Keratinocyte (primary cell): Measurements from ENCODE around the gene SPC24. TPM values are rescaled to one million over a fixed set of nuclear protein-coding genes. Genes with fewer than 3 reads are reported as not detected.
"Not testable (repeated sequence)": the region's sequence is repeated elsewhere in the genome, so short reads cannot be mapped to it uniquely, and the experiment has no call there.

Experiments used
- DNase-seq: peaks from one replicate; pipeline ENCODE4 v3.0.0-alpha.2; 2011; ENCODE audit warnings: low read depth, missing footprints, low spot score
- FAIRE-seq: peaks from 2 replicates; lab custom pipeline; 2011; peaks lifted over from hg19 to GRCh38; lab: Jason Lieb, UNC
- H2AFZ ChIP-seq: 2 replicates; pipeline ENCODE4 v1.6.0; 2012; ENCODE audit warnings: low read length, control low read depth, inconsistent platforms; ENCODE audit not compliant: control insufficient read depth
- H3K27ac ChIP-seq: 2 replicates; pipeline ENCODE4 v1.5.1; 2011; ENCODE audit warnings: low read length; ENCODE audit not compliant: control insufficient read depth, insufficient read depth
- H3K27me3 ChIP-seq: 3 replicates; pipeline ENCODE4 v1.6.0; 2011; ENCODE audit warnings: low read length; ENCODE audit not compliant: control insufficient read depth, insufficient read depth; ENCODE audit errors: extremely low read depth
- H3K36me3 ChIP-seq, 2 experiments: 2 replicates in 1 of 2; 3 replicates in 1 of 2; pipeline ENCODE4 v1.5.1; 2011; ENCODE audit warnings: low read length in 2 of 2, mild to moderate bottlenecking in 1 of 2; ENCODE audit not compliant: control insufficient read depth in 2 of 2, insufficient read depth in 2 of 2; ENCODE audit errors: extremely low read depth in 1 of 2
- H3K4me1 ChIP-seq: 3 replicates; pipeline ENCODE4 v1.5.1; 2011; ENCODE audit warnings: low read length; ENCODE audit not compliant: control insufficient read depth, insufficient read depth; ENCODE audit errors: extremely low read depth
- H3K4me2 ChIP-seq: 3 replicates; pipeline ENCODE4 v1.6.0; 2011; ENCODE audit warnings: low read depth, low read length; ENCODE audit not compliant: control insufficient read depth, insufficient read depth; ENCODE audit errors: extremely low read depth
- H3K4me3 ChIP-seq, 3 experiments: fragments of 200-600 bp in 1 of 3; sonication (generic) in 1 of 3; 2 replicates in 2 of 3; 3 replicates in 1 of 3; pipeline ENCODE4 v1.5.1; 2011 to 2016; ENCODE audit warnings: low read length in 3 of 3, mild to moderate bottlenecking in 3 of 3, control low read depth in 2 of 3, inconsistent platforms in 1 of 3, low read depth in 1 of 3, mixed read lengths in 1 of 3, mixed run types in 1 of 3, moderate library complexity in 1 of 3; ENCODE audit not compliant: control insufficient read depth in 2 of 3, insufficient read depth in 2 of 3; ENCODE audit errors: extremely low read depth in 1 of 3
- H3K79me2 ChIP-seq: 2 replicates; pipeline ENCODE4 v1.6.0; 2012; ENCODE audit warnings: low read length; ENCODE audit not compliant: control insufficient read depth, insufficient read depth
- H3K9ac ChIP-seq: 3 replicates; pipeline ENCODE4 v1.6.0; 2011; ENCODE audit warnings: low read length; ENCODE audit not compliant: control insufficient read depth, insufficient read depth; ENCODE audit errors: extremely low read depth
- H3K9me1 ChIP-seq: 3 replicates; pipeline ENCODE4 v1.6.0; 2011; ENCODE audit warnings: low read length; ENCODE audit not compliant: control insufficient read depth, insufficient read depth; ENCODE audit errors: extremely low read depth
- H3K9me3 ChIP-seq: 2 replicates; pipeline ENCODE4 v1.5.1; 2012; ENCODE audit warnings: low read depth, low read length; ENCODE audit not compliant: control insufficient read depth
- H4K20me1 ChIP-seq: 3 replicates; pipeline ENCODE4 v1.6.0; 2011; ENCODE audit warnings: low read length; ENCODE audit not compliant: control insufficient read depth, insufficient read depth; ENCODE audit errors: extremely low read depth
- CTCF ChIP-seq, 3 experiments: IDR thresholded peaks in 1 of 3; conservative IDR thresholded peaks in 1 of 3; optimal IDR thresholded peaks in 1 of 3; 2 replicates in 2 of 3; 3 replicates in 1 of 3; pipeline versions ENCODE3 to v1.5.1; 2011; ENCODE audit warnings: low read length in 3 of 3, mild to moderate bottlenecking in 3 of 3, moderate library complexity in 2 of 3, control low read depth in 1 of 3, inconsistent platforms in 1 of 3; ENCODE audit not compliant: insufficient read depth in 2 of 3; ENCODE audit errors: extremely low read depth in 1 of 3
- EZH2 ChIP-seq: IDR thresholded peaks from one replicate; pipeline ENCODE4 v1.6.1; 2012; ENCODE audit warnings: inconsistent platforms, mild to moderate bottlenecking, low read length, moderate library complexity
- dilution Hi-C: fragments of 300-500 bp; cut with MboI; formaldehyde crosslinking; loops from one replicate; pipeline ENCODE4 v1.7.0; 2020; ENCODE audit warnings: low sequenced_read_pairs; ENCODE audit not compliant: extremely low pct_ligation_motif_present
- polyA plus RNA-seq, 5 experiments: library from polyadenylated mRNA; depleted of rRNA in 3 of 5; stranded (reverse) in 3 of 5; stranded (forward) in 1 of 5; unstranded in 1 of 5; fragments of >200 nt; gene quantifications; 1 replicate in 1 of 5; 2 replicates in 3 of 5; 3 replicates in 1 of 5; pipeline versions ENCODE4 v1.2.1 to v1.2.3, GENCODE V29; 2011 to 2012; ENCODE audit warnings: missing spikeins in 2 of 5, low read depth in 1 of 5, low replicate concordance in 1 of 5

SPC24 gene
- polyA plus RNA-seq, 1 donor (not counting 4 experiments of a cell fraction or from before 2014, with no cell fraction given) = 6.4 TPM

- no peak overlapping the region for H3K4me3 ChIP-seq
- no peak overlapping the region for H3K27ac ChIP-seq
- H3K9me3 ChIP-seq = no peaks in the 10 kb centered on the region
- no peak overlapping the region for H3K4me2 ChIP-seq
- H3K27me3 ChIP-seq = no peaks in the 10 kb centered on the region
- DNase-seq (no peak), FAIRE-seq (no peak)
- no peaks in the 10 kb centered on the region for H4K20me1 ChIP-seq
- H3K36me3 ChIP-seq = no peaks in the 10 kb centered on the region
- no peak overlapping the region for H2AFZ ChIP-seq
- no peak for TF ChIP-seq CTCF (optimal IDR thresholded peaks at IDR 0.05 in 1 of 3, IDR thresholded peaks at IDR 0.05 in 1 of 3, conservative IDR thresholded peaks at IDR 0.05 in 1 of 3; ENCODE audit: extremely low read depth in 1 of 3, insufficient read depth in 2 of 3, low read length in 3 of 3)
- TF ChIP-seq EZH2 = no peak
- no peak overlapping the region for H3K9ac ChIP-seq
- peaks cover 16% of the 10 kb centered on the region for H3K4me1 ChIP-seq
- dilution Hi-C loops = no loop called here
- H3K79me2 ChIP-seq = no peaks in the 10 kb centered on the region
- H3K9me1 ChIP-seq = no peaks in the 10 kb centered on the region
Measured at GRCh38 chr19:11164879-11165406, 9.4 kb upstream of the SPC24 start.

- dilution Hi-C loops = no loop called here
- Histone ChIP-seq H3K27me3 (no peaks in the 10 kb centered on the region), H4K20me1 (no peaks in the 10 kb centered on the region), H3K9ac (no peak overlapping the region), H3K4me3 (no peak overlapping the region), H2AFZ (no peak overlapping the region), H3K4me2 (no peak overlapping the region), H3K27ac (no peak overlapping the region), H3K36me3 (no peaks in the 10 kb centered on the region), H3K79me2 (no peaks in the 10 kb centered on the region), H3K9me1 (no peaks in the 10 kb centered on the region), H3K4me1 (peaks cover 16% of the 10 kb centered on the region), H3K9me3 (no peaks in the 10 kb centered on the region)
- DNase-seq = no peak
- TF ChIP-seq CTCF (optimal IDR thresholded peaks at IDR 0.05 in 1 of 3, IDR thresholded peaks at IDR 0.05 in 1 of 3, conservative IDR thresholded peaks at IDR 0.05 in 1 of 3; ENCODE audit: extremely low read depth in 1 of 3, insufficient read depth in 2 of 3, low read length in 3 of 3) (no peak), EZH2 (no peak)
- no peak for FAIRE-seq
Measured at GRCh38 chr19:11164296-11164695, 8.7 kb upstream of the SPC24 start.

DNA sequence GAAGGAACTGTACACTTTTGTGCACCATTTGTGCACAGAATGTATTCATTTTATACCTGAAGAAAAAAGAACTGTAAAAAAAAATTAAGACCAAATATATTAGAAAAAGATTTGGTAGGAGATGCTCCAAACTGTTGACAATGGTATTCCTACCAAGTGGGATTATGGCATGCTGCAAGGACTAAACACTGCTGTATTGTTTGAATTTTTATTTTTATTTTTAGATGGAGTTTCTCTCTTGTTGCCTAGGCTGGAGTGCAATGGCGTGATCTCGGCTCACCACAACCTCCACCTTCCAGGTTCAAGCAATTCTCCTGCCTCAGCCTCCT, 4.8 kb upstream of the SPC24 start:
- H3K9me1 ChIP-seq, H3K4me3 ChIP-seq, H4K20me1 ChIP-seq, dilution Hi-C loops, H3K36me3 ChIP-seq, H3K9ac ChIP-seq, FAIRE-seq, H3K27me3 ChIP-seq, H3K27ac ChIP-seq, DNase-seq, H3K79me2 ChIP-seq, H3K4me2 ChIP-seq, H3K4me1 ChIP-seq, H3K9me3 ChIP-seq, H2AFZ ChIP-seq: not testable (repeated sequence)
